Hematopoietic multipotent progenitor cell treated with erythropoietin and hydrocortisone succinate and interleukin-3 and kit ligand, for 6 days (in vitro differentiated cells): ENCODE results near the gene SLC9A4.
A peak's percentile ranks its signal among the peaks of the same experiment; 100 is the strongest.

Source experiments
- DNase-seq: peaks from one replicate; pipeline ENCODE4 v3.0.0-alpha.2; 2015

Gene SLC9A4

GRCh38 chr2:102453501-102453900, 19.5 kb upstream of the SLC9A4 start:
- peak; percentile 21 for DNase-seq

- DNase-seq: no peak
These were observed 17.9 kb upstream of the SLC9A4 start for GRCh38 chr2:102455061-102455670.

GRCh38 chr2:102460467-102460866, 12.6 kb upstream of the SLC9A4 start:
- DNase-seq: no peak

- no peak for DNase-seq
These were observed 11.8 kb upstream of the SLC9A4 start for GRCh38 chr2:102461188-102461587.

GRCh38 chr2:102463160-102463559, 9.9 kb upstream of the SLC9A4 start:
- DNase-seq: no peak

GRCh38 chr2:102470168-102470567, 2.9 kb upstream of the SLC9A4 start:
- DNase-seq: no peak

- no peak for DNase-seq
These were observed 605 bp downstream of the SLC9A4 start for GRCh38 chr2:102473631-102474030.

- DNase-seq: no peak
These were observed 1.8 kb downstream of the SLC9A4 start for GRCh38 chr2:102474785-102475184.

- DNase-seq: no peak
These were observed 5.9 kb downstream of the SLC9A4 start for GRCh38 chr2:102478686-102479470.

- peak; percentile 13 for DNase-seq
These were observed 7.5 kb downstream of the SLC9A4 start for GRCh38 chr2:102480285-102481195.

- no peak for DNase-seq
These were observed 8.9 kb downstream of the SLC9A4 start for GRCh38 chr2:102481931-102482330.

GRCh38 chr2:102483086-102483485, 10.1 kb downstream of the SLC9A4 start:
- DNase-seq: no peak

- DNase-seq: no peak
These were observed 11.5 kb downstream of the SLC9A4 start for GRCh38 chr2:102484310-102485061.

GRCh38 chr2:102485147-102485785, 12.2 kb downstream of the SLC9A4 start:
- DNase-seq: no peak

- DNase-seq: no peak
These were observed 14.1 kb downstream of the SLC9A4 start for GRCh38 chr2:102486941-102487702.

GRCh38 chr2:102487761-102488462, 14.9 kb downstream of the SLC9A4 start:
- DNase-seq: no peak

GRCh38 chr2:102489646-102490045, 16.6 kb downstream of the SLC9A4 start:
- DNase-seq: peak; percentile 51

GRCh38 chr2:102492006-102492405, 19.0 kb downstream of the SLC9A4 start:
- DNase-seq: no peak

- no peak for DNase-seq
These were observed 21.5 kb downstream of the SLC9A4 start for GRCh38 chr2:102494570-102494969.

- DNase-seq: no peak
These were observed 25.4 kb downstream of the SLC9A4 start for GRCh38 chr2:102498414-102498813.

GRCh38 chr2:102499558-102499957, 26.5 kb downstream of the SLC9A4 start:
- no peak for DNase-seq
